Measurements from ENCODE around the gene SSRP1. TPM values are rescaled to one million over a fixed set of nuclear protein-coding genes. Genes with fewer than 3 reads are reported as not detected.

Gene SSRP1
- total and polyA plus RNA-seq, 2 of the 13 experiments (the other 11 are each of a cell fraction or from before 2014, with no cell fraction given), result 93.6 to 129 TPM

DNA sequence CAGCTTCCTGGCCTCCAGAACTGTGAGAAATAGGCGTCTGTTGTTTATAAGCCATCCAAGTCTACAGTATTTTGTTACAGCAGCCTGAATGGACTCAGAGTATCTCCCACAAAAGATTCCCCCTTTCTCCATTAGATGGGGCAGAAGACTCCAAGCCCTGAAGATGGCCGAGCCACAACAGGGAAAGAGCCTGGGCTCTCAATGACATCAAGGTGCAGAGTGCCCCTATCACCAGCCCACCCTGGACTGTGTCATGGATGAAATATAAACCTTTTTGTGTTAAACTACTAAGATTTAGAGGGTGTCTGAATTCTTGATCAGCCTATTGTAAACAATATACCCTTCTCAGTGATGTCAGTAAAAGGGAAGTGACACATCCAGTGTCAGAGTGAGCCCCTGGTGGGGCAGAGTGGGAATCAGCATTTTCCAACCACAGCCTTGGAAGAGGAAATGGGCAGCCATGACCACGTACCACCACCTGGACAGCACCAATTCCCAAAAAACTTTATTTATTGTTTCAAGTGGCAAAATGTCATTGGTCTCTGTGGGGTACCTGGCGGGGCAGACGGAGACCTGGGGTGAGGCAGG is 36.4 kb downstream of the SSRP1 start:
- peaks cover 19 to 42% of the 10 kb centered on the region in 2 experiments; a peak in 4 of 5 replicates for H3K36me3 ChIP-seq (replicated peaks in 1 of 2; ENCODE audit: control insufficient read depth in 1 of 2, insufficient read depth in 2 of 2, low read length in 2 of 2)
- CTCF ChIA-PET (ENCODE audit: low intra/inter-chr PET ratio, low total read pairs), result no interaction called here
- FAIRE-seq, result no peak
- H2AFZ ChIP-seq (ENCODE audit: low read length), result no peak overlapping the region
- ATAC-seq, result no peak
- H3K4me3 ChIP-seq (replicated peaks in 1 of 3; ENCODE audit: insufficient read depth in 1 of 3, low read depth in 2 of 3, low read length in 3 of 3), result no peak overlapping the region
- peak; percentile 99 for TF ChIP-seq ZNF383 (CRISPR knock-in tag; IDR thresholded peaks at IDR 0.05; ENCODE audit: borderline replicate concordance)
- TF ChIP-seq ATF7-NPFF (CRISPR knock-in tag; IDR thresholded peaks at IDR 0.05; ENCODE audit: low read depth), result no peak
- H3K27ac ChIP-seq (ENCODE audit: extremely low read length, insufficient read depth, low read length), result no peak overlapping the region
- in situ Hi-C loops (cut with HindIII; ENCODE audit: extremely low pct_ligation_motif_present, low pct_unique_long_range_greater_than_20kb) (no loop called here), intact Hi-C loops (cut with micrococcal nuclease; ENCODE audit: unreplicated experiment) (no loop called here)
- DNase-seq (ENCODE audit: low spot score), result no peak
- no peaks in the 10 kb centered on the region for H3K27me3 ChIP-seq (ENCODE audit: control insufficient read depth in 1 of 2, insufficient read depth in 2 of 2, low read length in 2 of 2)
- BruUV-seq (replicated peaks), result no TSS peak
- 95% methylated on average over 5 of the region's 5 CpGs for WGBS (ENCODE audit: low lambda C conversion rate)
- H3K4me1 ChIP-seq (ENCODE audit: insufficient read depth, low read length), result peaks cover 11% of the 10 kb centered on the region
- H3K4me2 ChIP-seq (ENCODE audit: low read depth, low read length), result no peak overlapping the region
- POLR2A ChIA-PET, result no interaction called here
- no peaks in the 10 kb centered on the region for H4K20me1 ChIP-seq (ENCODE audit: insufficient read depth, low read length)
- H3K79me2 ChIP-seq (ENCODE audit: insufficient read depth, low read length), result no peaks in the 10 kb centered on the region
- no peak overlapping the region for H3K9ac ChIP-seq (ENCODE audit: insufficient read depth, low read depth, low read length)
- H3K9me3 ChIP-seq (ENCODE audit: low read length), result peaks cover 7% of the 10 kb centered on the region; the same call in 1 of the 2 replicates

DNA sequence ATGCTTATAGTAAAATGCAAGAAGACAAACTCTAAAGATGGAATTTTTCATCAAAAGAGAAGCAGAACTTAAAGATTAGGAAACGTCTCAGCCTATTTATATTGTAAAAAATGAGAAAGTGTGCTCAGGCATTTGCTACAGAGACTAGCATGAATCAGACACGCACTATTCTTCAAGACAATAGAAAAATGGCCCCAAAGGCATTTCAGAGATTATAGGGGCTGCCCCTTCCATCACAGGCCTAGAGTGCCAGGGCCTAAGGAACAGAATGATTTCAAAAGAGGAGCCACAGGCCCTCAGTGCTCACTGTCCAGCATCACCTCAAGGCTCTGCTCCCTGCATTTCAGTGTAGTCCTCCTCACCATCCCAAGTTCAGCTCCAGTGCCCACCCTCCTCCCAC is 38.5 kb downstream of the SSRP1 start:
- FAIRE-seq, result no peak
- TF ChIP-seq, protein P1, sequence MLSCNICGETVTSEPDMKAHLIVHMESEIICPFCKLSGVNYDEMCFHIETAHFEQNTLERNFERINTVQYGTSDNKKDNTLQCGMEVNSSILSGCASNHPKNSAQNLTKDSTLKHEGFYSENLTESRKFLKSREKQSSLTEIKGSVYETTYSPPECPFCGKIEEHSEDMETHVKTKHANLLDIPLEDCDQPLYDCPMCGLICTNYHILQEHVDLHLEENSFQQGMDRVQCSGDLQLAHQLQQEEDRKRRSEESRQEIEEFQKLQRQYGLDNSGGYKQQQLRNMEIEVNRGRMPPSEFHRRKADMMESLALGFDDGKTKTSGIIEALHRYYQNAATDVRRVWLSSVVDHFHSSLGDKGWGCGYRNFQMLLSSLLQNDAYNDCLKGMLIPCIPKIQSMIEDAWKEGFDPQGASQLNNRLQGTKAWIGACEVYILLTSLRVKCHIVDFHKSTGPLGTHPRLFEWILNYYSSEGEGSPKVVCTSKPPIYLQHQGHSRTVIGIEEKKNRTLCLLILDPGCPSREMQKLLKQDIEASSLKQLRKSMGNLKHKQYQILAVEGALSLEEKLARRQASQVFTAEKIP (CRISPR knock-in tag; IDR thresholded peaks at IDR 0.05; ENCODE audit: borderline replicate concordance), result no peak
- TF ChIP-seq, protein P2, sequence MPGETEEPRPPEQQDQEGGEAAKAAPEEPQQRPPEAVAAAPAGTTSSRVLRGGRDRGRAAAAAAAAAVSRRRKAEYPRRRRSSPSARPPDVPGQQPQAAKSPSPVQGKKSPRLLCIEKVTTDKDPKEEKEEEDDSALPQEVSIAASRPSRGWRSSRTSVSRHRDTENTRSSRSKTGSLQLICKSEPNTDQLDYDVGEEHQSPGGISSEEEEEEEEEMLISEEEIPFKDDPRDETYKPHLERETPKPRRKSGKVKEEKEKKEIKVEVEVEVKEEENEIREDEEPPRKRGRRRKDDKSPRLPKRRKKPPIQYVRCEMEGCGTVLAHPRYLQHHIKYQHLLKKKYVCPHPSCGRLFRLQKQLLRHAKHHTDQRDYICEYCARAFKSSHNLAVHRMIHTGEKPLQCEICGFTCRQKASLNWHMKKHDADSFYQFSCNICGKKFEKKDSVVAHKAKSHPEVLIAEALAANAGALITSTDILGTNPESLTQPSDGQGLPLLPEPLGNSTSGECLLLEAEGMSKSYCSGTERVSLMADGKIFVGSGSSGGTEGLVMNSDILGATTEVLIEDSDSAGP (CRISPR knock-in tag; IDR thresholded peaks at IDR 0.05; ENCODE audit: borderline replicate concordance), result no peak
- TF ChIP-seq GATAD2A (CRISPR knock-in tag; IDR thresholded peaks at IDR 0.05) (no peak), KLF11 (CRISPR knock-in tag; IDR thresholded peaks at IDR 0.05) (no peak), RFX3 (CRISPR knock-in tag; IDR thresholded peaks at IDR 0.05) (no peak), NFYC (CRISPR knock-in tag; IDR thresholded peaks at IDR 0.05) (no peak), ZFP37 (CRISPR knock-in tag; IDR thresholded peaks at IDR 0.05; ENCODE audit: borderline replicate concordance) (no peak), NCOR1 (IDR thresholded peaks at IDR 0.05; ENCODE audit: borderline replicate concordance, low read length) (no peak), SMARCE1 (IDR thresholded peaks at IDR 0.05; ENCODE audit: borderline replicate concordance) (no peak)
- TF ChIP-seq, protein P3, sequence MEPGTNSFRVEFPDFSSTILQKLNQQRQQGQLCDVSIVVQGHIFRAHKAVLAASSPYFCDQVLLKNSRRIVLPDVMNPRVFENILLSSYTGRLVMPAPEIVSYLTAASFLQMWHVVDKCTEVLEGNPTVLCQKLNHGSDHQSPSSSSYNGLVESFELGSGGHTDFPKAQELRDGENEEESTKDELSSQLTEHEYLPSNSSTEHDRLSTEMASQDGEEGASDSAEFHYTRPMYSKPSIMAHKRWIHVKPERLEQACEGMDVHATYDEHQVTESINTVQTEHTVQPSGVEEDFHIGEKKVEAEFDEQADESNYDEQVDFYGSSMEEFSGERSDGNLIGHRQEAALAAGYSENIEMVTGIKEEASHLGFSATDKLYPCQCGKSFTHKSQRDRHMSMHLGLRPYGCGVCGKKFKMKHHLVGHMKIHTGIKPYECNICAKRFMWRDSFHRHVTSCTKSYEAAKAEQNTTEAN (CRISPR knock-in tag; conservative IDR thresholded peaks at IDR 0.05), result no peak
- TF ChIP-seq, protein P4, sequence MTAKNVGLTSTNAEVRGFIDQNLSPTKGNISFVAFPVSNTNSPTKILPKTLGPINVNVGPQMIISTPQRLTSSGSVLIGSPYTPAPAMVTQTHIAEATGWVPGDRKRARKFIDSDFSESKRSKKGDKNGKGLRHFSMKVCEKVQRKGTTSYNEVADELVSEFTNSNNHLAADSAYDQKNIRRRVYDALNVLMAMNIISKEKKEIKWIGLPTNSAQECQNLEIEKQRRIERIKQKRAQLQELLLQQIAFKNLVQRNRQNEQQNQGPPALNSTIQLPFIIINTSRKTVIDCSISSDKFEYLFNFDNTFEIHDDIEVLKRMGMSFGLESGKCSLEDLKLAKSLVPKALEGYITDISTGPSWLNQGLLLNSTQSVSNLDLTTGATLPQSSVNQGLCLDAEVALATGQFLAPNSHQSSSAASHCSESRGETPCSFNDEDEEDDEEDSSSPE (CRISPR knock-in tag; IDR thresholded peaks at IDR 0.05), result no peak

More for the DNA sequence above, 38.5 kb downstream of the SSRP1 start:
- no peaks in the 10 kb centered on the region for H4K20me1 ChIP-seq (ENCODE audit: insufficient read depth, low read length)
- no peak overlapping the region for H3K4me2 ChIP-seq (ENCODE audit: low read depth, low read length)
- H3K79me2 ChIP-seq (ENCODE audit: insufficient read depth, low read length), result no peaks in the 10 kb centered on the region
- in situ Hi-C loops (cut with HindIII; ENCODE audit: extremely low pct_ligation_motif_present, low pct_unique_long_range_greater_than_20kb) (no loop called here), intact Hi-C loops (cut with micrococcal nuclease; ENCODE audit: unreplicated experiment) (no loop called here)
- peaks cover 7% of the 10 kb centered on the region; the same call in 1 of the 2 replicates for H3K9me3 ChIP-seq (ENCODE audit: low read length)
- peaks cover 16 to 34% of the 10 kb centered on the region in 2 experiments; a peak in 4 of 5 replicates for H3K36me3 ChIP-seq (replicated peaks in 1 of 2; ENCODE audit: control insufficient read depth in 1 of 2, insufficient read depth in 2 of 2, low read length in 2 of 2)
- ATAC-seq (no peak), DNase-seq (ENCODE audit: low spot score) (no peak)
- H3K27ac ChIP-seq (ENCODE audit: extremely low read length, insufficient read depth, low read length), result no peak overlapping the region
- POLR2A ChIA-PET, result interaction anchor here (1.3 kb wide), 1 partner anchor 28 kb away, joined by 4 read pairs; the partner anchor contains the start of gene TNKS1BP1
- no TSS peak for BruUV-seq (replicated peaks)
- no peak overlapping the region for H3K4me3 ChIP-seq (replicated peaks in 1 of 3; ENCODE audit: insufficient read depth in 1 of 3, low read depth in 2 of 3, low read length in 3 of 3)
- no peaks in the 10 kb centered on the region for H3K27me3 ChIP-seq (ENCODE audit: control insufficient read depth in 1 of 2, insufficient read depth in 2 of 2, low read length in 2 of 2)
- H3K9ac ChIP-seq (ENCODE audit: insufficient read depth, low read depth, low read length), result no peak overlapping the region
- CTCF ChIA-PET (ENCODE audit: low intra/inter-chr PET ratio, low total read pairs), result no interaction called here
- peaks cover 14% of the 10 kb centered on the region for H3K4me1 ChIP-seq (ENCODE audit: insufficient read depth, low read length)
- no peak overlapping the region for H2AFZ ChIP-seq (ENCODE audit: low read length)
- WGBS (ENCODE audit: low lambda C conversion rate), result 99% methylated on average over 2 of the region's 2 CpGs

Data from HepG2 (cell line).